C4-2B (cell line): ENCODE data around the gene SMG9.

Experiments used
- H3K27ac ChIP-seq: fragments of 450-650 bp; 2 replicates; pipeline ENCODE4 v1.5.1; 2017
- CTCF ChIP-seq: fragments of 450-650 bp; conservative IDR thresholded peaks from 2 replicates; pipeline ENCODE4 v1.5.1; 2017; ENCODE audit warnings: mild to moderate bottlenecking
- ZFX ChIP-seq: fragments of 450-650 bp; IDR thresholded peaks from 2 replicates; pipeline ENCODE4 v1.6.1; 2017

The SMG9 gene

DNA sequence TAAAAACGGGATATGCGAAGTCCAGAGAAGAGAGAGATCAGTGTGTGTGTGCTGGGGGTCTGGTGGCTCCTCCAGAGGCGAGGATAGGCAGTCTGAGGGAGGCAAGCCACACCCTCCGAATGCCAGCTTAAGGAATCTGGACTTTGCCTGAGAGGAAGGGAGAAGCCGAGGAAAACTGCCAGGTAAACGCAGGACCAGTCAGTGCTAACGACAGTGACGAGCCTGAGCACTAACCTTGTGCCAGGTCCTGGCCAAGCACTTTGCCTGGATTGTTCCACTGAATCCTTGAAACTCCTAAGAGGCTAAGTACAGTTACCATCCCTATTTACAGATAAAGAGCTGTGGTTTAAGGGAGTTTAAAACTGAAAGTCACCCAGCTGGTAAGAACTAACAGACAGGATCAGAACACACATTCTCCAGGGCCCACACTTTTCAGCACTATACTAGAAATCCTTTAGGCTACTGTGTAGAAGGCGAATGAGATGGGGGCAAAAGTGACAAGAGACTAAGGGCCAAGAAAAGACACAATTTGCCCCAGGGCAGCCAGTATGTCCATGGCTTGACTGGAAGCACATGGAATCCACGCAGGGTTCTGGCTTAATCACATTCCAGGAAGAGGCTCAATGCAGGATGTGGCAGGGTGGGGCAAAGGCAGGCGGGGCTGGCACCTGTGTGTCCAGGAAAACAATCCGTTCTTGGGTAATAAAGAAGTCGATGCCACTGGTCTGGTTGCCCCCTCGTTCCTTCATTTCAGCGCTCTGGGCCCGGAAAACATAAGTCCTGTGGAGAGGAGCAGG, 15.1 kb downstream of the SMG9 start:
- TF ChIP-seq CTCF (no peak), ZFX (no peak)
- no peak overlapping the region for H3K27ac ChIP-seq

DNA sequence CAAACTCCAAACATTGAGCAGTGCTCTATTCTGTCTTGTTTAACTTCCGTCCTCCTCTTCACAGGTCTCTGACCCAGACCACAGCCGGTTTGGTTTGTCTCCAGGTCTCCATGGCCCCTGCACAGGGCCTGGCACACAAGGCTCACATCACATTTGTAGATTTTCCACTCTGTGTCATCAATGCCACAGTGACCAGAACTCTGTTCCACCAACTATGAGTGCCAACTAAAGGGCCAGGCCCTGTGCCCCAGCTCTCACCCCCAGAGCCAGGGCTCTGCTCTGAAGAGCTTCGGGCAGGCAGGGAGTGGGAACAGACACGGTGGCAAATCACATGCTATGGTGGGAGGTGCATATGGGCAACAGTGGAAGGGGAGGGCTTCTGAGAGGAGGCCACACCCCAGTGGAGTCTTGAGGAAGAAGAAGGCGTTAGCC, 16.0 kb downstream of the SMG9 start:
- H3K27ac ChIP-seq, result no peak overlapping the region
- no peak for TF ChIP-seq ZFX
- no peak for TF ChIP-seq CTCF

GRCh38 chr19:43735957-43736356, 18.8 kb downstream of the SMG9 start:
- TF ChIP-seq ZFX, result no peak
- TF ChIP-seq CTCF, result no peak
- no peak overlapping the region for H3K27ac ChIP-seq

DNA sequence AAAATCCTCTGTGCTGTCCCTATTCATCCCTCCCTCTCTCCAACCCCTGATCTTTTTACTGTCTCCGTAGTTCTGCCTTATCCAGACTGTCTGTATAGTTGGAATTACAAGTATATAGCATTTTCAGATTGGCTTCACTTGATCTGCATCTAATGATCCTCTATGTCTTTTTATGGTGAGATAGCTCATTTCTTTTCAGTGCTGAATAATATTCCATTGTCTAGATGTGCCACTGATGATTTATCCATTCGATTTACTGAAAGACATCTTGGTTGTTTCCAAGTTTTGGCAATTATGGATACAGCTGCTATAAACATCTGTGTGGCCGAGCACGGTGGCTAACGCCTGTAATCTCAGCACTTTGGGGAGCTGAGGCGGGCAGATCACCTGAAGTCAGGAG, 19.7 kb downstream of the SMG9 start:
- no peak overlapping the region for H3K27ac ChIP-seq
- TF ChIP-seq ZFX (no peak), CTCF (no peak)

DNA sequence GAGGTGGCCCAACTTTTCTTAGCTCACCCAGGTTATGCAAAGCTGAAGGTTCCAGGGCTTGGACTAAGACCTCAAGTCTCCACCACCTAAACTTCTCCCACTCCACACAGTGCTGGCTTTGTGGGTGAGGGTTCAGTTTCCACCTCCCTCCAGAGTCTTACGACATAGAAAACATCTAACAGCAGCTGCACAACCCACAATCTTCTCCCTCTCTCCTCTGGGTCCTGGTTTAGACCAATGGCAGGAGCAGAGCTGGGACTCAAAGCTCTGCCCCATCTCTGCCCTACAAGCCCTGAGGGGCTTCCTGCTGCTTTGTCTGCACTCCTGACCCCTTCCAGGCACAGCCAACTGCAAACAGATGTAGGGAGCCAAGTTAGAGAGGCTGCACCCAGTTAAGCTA, 22.9 kb downstream of the SMG9 start:
- no peak overlapping the region for H3K27ac ChIP-seq
- no peak for TF ChIP-seq ZFX
- no peak for TF ChIP-seq CTCF

DNA sequence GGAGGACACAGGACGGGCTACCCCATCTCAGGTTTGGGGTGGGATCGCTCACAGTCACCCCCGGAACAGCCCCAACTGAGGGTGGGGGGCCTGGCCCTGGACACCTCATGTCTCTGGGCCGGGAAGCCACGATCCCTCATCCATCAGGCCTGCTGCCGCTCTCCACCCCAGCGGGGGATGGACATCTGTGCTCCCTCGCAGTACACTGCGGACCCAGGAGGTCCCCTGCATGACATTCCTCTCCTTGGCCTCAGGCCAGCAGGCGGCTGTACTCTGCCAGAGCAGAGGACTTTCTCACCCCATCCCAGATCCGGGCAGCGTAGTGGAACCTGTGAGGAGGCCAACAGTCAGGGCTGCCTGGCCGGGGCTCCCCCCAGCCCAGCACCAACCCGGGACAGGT, 23.4 kb downstream of the SMG9 start:
- no peak overlapping the region for H3K27ac ChIP-seq
- TF ChIP-seq CTCF (no peak), ZFX (no peak)

- no peak overlapping the region for H3K27ac ChIP-seq
- TF ChIP-seq CTCF (no peak), ZFX (no peak)
Observed at GRCh38 chr19:43729919-43730318, 24.8 kb downstream of the SMG9 start.
